ENCODE measurements around the gene ZEB2. TPM values are rescaled to one million over a fixed set of nuclear protein-coding genes. Genes with fewer than 3 reads are reported as not detected.

The ZEB2 gene
- polyA plus RNA-seq, 1 donor from 2014 or later = 2.2 TPM

DNA sequence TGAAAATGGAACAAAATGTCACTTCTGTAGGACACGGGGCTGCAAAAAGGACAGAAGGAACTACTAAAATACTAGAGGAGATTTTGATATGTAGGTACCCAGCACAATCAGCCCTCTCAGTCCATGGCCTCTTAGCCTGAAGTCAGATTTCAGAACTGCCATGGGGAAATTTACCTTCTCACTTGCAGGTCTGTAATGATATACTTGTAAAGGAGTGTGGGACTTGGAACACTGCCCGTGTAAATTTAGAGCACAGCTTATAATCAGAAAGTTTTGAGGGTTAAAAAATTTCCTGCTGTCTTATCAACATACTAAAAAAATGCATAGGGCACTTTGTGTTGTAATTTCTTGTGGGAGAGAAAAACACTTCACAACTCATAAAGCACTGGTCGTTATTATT is 60.6 kb downstream of the ZEB2 start:
- H3K9me2 ChIP-seq (ENCODE audit: insufficient read depth, low read length) = no peaks in the 10 kb centered on the region
- no peaks in the 10 kb centered on the region for H3F3A ChIP-seq (ENCODE audit: insufficient read depth, low read length, poor library complexity, severe bottlenecking)
- no peaks in the 10 kb centered on the region for H3K9me3 ChIP-seq (ENCODE audit: low read length)
- TF ChIP-seq EZH2 (IDR thresholded peaks at IDR 0.05; ENCODE audit: borderline replicate concordance, insufficient read depth, low read length, poor library complexity, severe bottlenecking) (no peak), POLR2AphosphoS5 (IDR thresholded peaks at IDR 0.05) (no peak), RAD21 (conservative IDR thresholded peaks at IDR 0.05) (no peak), MXI1 (conservative IDR thresholded peaks at IDR 0.05; ENCODE audit: poor library complexity, severe bottlenecking) (no peak), EP300 (conservative IDR thresholded peaks at IDR 0.05; ENCODE audit: poor library complexity, severe bottlenecking) (no peak)
- TF ChIP-seq, protein P1, sequence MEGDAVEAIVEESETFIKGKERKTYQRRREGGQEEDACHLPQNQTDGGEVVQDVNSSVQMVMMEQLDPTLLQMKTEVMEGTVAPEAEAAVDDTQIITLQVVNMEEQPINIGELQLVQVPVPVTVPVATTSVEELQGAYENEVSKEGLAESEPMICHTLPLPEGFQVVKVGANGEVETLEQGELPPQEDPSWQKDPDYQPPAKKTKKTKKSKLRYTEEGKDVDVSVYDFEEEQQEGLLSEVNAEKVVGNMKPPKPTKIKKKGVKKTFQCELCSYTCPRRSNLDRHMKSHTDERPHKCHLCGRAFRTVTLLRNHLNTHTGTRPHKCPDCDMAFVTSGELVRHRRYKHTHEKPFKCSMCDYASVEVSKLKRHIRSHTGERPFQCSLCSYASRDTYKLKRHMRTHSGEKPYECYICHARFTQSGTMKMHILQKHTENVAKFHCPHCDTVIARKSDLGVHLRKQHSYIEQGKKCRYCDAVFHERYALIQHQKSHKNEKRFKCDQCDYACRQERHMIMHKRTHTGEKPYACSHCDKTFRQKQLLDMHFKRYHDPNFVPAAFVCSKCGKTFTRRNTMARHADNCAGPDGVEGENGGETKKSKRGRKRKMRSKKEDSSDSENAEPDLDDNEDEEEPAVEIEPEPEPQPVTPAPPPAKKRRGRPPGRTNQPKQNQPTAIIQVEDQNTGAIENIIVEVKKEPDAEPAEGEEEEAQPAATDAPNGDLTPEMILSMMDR (IDR thresholded peaks at IDR 0.05; ENCODE audit: poor library complexity, severe bottlenecking) = no peak
- TF ChIP-seq, protein P2, sequence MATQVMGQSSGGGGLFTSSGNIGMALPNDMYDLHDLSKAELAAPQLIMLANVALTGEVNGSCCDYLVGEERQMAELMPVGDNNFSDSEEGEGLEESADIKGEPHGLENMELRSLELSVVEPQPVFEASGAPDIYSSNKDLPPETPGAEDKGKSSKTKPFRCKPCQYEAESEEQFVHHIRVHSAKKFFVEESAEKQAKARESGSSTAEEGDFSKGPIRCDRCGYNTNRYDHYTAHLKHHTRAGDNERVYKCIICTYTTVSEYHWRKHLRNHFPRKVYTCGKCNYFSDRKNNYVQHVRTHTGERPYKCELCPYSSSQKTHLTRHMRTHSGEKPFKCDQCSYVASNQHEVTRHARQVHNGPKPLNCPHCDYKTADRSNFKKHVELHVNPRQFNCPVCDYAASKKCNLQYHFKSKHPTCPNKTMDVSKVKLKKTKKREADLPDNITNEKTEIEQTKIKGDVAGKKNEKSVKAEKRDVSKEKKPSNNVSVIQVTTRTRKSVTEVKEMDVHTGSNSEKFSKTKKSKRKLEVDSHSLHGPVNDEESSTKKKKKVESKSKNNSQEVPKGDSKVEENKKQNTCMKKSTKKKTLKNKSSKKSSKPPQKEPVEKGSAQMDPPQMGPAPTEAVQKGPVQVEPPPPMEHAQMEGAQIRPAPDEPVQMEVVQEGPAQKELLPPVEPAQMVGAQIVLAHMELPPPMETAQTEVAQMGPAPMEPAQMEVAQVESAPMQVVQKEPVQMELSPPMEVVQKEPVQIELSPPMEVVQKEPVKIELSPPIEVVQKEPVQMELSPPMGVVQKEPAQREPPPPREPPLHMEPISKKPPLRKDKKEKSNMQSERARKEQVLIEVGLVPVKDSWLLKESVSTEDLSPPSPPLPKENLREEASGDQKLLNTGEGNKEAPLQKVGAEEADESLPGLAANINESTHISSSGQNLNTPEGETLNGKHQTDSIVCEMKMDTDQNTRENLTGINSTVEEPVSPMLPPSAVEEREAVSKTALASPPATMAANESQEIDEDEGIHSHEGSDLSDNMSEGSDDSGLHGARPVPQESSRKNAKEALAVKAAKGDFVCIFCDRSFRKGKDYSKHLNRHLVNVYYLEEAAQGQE (IDR thresholded peaks at IDR 0.05; ENCODE audit: borderline replicate concordance) = no peak
- no peaks in the 10 kb centered on the region for H3K36me3 ChIP-seq (ENCODE audit: insufficient read depth, low read length)
- H3K27ac ChIP-seq (ENCODE audit: low read length) = no peak overlapping the region
- H3K27me3 ChIP-seq (ENCODE audit: insufficient read depth, low read depth, low read length) = no peaks in the 10 kb centered on the region
- H3K4me3 ChIP-seq (ENCODE audit: low read length) = no peak overlapping the region
- peaks cover 3% of the 10 kb centered on the region for H3K79me2 ChIP-seq (replicated peaks; ENCODE audit: insufficient read depth, low read length)
- H3K9ac ChIP-seq (ENCODE audit: low read length) = no peak overlapping the region
- H3K4me2 ChIP-seq (ENCODE audit: low read length) = no peak overlapping the region
- H4K20me1 ChIP-seq (ENCODE audit: insufficient read depth) = no peaks in the 10 kb centered on the region
- H2AFZ ChIP-seq (ENCODE audit: low read depth, low read length) = no peak overlapping the region

DNA sequence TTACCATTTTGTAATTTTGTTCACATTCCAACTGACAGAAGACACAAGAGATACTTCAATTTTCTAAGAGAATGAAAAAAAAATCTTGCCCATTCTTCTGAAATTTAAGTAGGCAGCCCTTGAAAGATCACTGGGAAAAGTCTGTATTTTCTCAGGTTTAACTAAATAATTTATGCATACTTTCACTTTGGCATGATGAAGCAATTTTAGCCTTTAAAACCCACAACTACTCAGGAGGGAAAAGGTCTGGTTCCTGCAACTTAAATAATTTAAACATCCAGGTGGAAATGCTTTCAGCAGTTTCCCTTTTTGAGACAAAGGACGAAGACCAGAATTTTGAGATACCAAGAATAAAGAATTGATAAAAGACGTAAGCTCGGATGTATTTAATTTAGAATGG is 61.4 kb downstream of the ZEB2 start:
- H3K9me3 ChIP-seq (ENCODE audit: low read length) = no peaks in the 10 kb centered on the region
- H2AFZ ChIP-seq (ENCODE audit: low read depth, low read length) = no peak overlapping the region
- H3K36me3 ChIP-seq (ENCODE audit: insufficient read depth, low read length) = no peaks in the 10 kb centered on the region
- no peaks in the 10 kb centered on the region for H4K20me1 ChIP-seq (ENCODE audit: insufficient read depth)
- H3K4me2 ChIP-seq (ENCODE audit: low read length) = no peak overlapping the region
- TF ChIP-seq EZH2 (IDR thresholded peaks at IDR 0.05; ENCODE audit: borderline replicate concordance, insufficient read depth, low read length, poor library complexity, severe bottlenecking) (no peak), EP300 (conservative IDR thresholded peaks at IDR 0.05; ENCODE audit: poor library complexity, severe bottlenecking) (no peak), RAD21 (conservative IDR thresholded peaks at IDR 0.05) (no peak), POLR2AphosphoS5 (IDR thresholded peaks at IDR 0.05) (no peak), MXI1 (conservative IDR thresholded peaks at IDR 0.05; ENCODE audit: poor library complexity, severe bottlenecking) (no peak), TAF1 (IDR thresholded peaks at IDR 0.05; ENCODE audit: low read depth) (no peak), SMC3 (conservative IDR thresholded peaks at IDR 0.05; ENCODE audit: poor library complexity) (no peak)
- TF ChIP-seq, protein P2 (IDR thresholded peaks at IDR 0.05; ENCODE audit: borderline replicate concordance) = no peak
- TF ChIP-seq, protein P1 (IDR thresholded peaks at IDR 0.05; ENCODE audit: poor library complexity, severe bottlenecking) = no peak
- no peak overlapping the region for H3K27ac ChIP-seq (ENCODE audit: low read length)
- no peak overlapping the region for H3K4me3 ChIP-seq (ENCODE audit: low read length)
- peaks cover 7% of the 10 kb centered on the region for H3K79me2 ChIP-seq (replicated peaks; ENCODE audit: insufficient read depth, low read length)
- H3F3A ChIP-seq (ENCODE audit: insufficient read depth, low read length, poor library complexity, severe bottlenecking) = no peaks in the 10 kb centered on the region
- no peaks in the 10 kb centered on the region for H3K27me3 ChIP-seq (ENCODE audit: insufficient read depth, low read depth, low read length)
- H3K9ac ChIP-seq (ENCODE audit: low read length) = no peak overlapping the region
- no peaks in the 10 kb centered on the region for H3K9me2 ChIP-seq (ENCODE audit: insufficient read depth, low read length)
